ENCODE data around the gene SFMBT1. TPM values are rescaled to one million over a fixed set of nuclear protein-coding genes. Genes with fewer than 3 reads are reported as not detected.

The SFMBT1 gene
- total and polyA plus RNA-seq, 11 donors = 3.4 to 18.8 (median 14.3) TPM

DNA sequence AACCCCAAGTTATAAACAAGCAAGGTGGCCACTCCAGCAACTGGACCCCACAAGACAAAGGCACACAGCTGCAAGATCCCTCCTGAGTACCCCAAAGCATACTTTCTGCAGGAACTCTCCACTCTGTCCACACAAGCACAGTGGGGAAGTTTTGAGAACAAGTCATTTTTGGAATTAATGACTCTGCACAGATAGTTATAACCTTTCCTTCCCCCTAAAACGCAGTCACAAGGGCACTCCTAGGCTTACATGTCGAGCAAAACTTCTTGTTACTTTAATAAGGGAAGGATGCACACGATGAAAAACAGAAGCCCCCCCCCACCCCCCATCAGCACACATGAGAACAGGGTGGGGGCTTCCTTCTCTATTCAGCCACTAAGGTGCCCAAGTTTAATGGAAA lies 149.7 kb downstream of the SFMBT1 start:
- H3K27ac ChIP-seq = peak overlapping the region in 3 of 12 donors; percentile 33 to 85 (median 81)
- DNase-seq (no peak), ATAC-seq (no peak)
- H3K4me3 ChIP-seq = peak overlapping the region in 9 of 12 donors; percentile 80 to 97 (median 89)
- H3K27me3 ChIP-seq = no peaks in the 10 kb centered on the region
- no peaks in the 10 kb centered on the region for H3K9me3 ChIP-seq
- peaks cover 2 to 64% (median 49%) of the 10 kb centered on the region in 12 donors for H3K4me1 ChIP-seq
- TF ChIP-seq POLR2A (IDR thresholded peaks at IDR 0.05) = no peak
- TF ChIP-seq, protein P1, sequence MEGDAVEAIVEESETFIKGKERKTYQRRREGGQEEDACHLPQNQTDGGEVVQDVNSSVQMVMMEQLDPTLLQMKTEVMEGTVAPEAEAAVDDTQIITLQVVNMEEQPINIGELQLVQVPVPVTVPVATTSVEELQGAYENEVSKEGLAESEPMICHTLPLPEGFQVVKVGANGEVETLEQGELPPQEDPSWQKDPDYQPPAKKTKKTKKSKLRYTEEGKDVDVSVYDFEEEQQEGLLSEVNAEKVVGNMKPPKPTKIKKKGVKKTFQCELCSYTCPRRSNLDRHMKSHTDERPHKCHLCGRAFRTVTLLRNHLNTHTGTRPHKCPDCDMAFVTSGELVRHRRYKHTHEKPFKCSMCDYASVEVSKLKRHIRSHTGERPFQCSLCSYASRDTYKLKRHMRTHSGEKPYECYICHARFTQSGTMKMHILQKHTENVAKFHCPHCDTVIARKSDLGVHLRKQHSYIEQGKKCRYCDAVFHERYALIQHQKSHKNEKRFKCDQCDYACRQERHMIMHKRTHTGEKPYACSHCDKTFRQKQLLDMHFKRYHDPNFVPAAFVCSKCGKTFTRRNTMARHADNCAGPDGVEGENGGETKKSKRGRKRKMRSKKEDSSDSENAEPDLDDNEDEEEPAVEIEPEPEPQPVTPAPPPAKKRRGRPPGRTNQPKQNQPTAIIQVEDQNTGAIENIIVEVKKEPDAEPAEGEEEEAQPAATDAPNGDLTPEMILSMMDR (IDR thresholded peaks at IDR 0.05) = no peak
- 28 to 34% (median 29%) methylated on average over 3 of the region's 3 CpGs for WGBS, 4 donors
- intact Hi-C loops (cut with DNase I) = loop anchor here in 3 of 10 donors (5.0 to 10.0 kb wide), 4 partner anchors 49 to 146 kb away; partner anchors contain the start of genes ITIH1 (in 1 of the 3) and NEK4 (in 1 of the 3)
- peaks cover 0 to 12% (median 0%) of the 10 kb centered on the region in 9 donors for H3K36me3 ChIP-seq

DNA sequence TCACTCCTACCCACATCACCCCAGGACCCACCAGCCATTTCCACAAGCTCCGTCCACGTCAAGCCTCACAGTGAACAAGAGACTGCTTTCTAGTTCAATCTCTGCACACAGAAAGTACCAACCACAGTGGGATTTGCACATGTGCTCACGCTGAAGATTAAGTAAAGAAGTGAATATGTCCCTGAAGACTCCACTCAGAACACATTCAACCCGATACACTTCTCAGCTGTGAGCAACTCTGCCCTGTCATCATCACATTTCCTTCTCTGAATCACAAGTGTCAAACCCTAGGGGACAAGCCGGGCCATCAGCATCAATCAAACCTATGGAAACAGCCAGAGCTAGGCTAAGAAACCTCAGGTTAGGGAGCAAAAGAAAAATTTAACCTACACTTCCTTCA lies 150.5 kb downstream of the SFMBT1 start:
- DNase-seq (no peak), ATAC-seq (no peak)
- Histone ChIP-seq H3K4me3 (peak overlapping the region in 1 of 12 donors; percentile 95), H3K9me3 (no peaks in the 10 kb centered on the region), H3K27me3 (no peaks in the 10 kb centered on the region), H3K4me1 (peaks cover 2 to 69% (median 49%) of the 10 kb centered on the region in 12 donors), H3K36me3 (peaks cover 0 to 12% (median 0%) of the 10 kb centered on the region in 9 donors), H3K27ac (no peak overlapping the region)
- TF ChIP-seq, protein P1 (IDR thresholded peaks at IDR 0.05) = no peak
- no peak for TF ChIP-seq POLR2A (IDR thresholded peaks at IDR 0.05)
- 68 to 76% (median 73%) methylated on average over 5 of the region's 5 CpGs for WGBS, 4 donors
- intact Hi-C loops (cut with DNase I) = loop anchor here in 4 of 10 donors (2.0 to 10.0 kb wide), 5 partner anchors 47 to 147 kb away; partner anchors contain the start of genes ITIH1 (in 1 of the 4) and NEK4 (in 1 of the 4)

DNA sequence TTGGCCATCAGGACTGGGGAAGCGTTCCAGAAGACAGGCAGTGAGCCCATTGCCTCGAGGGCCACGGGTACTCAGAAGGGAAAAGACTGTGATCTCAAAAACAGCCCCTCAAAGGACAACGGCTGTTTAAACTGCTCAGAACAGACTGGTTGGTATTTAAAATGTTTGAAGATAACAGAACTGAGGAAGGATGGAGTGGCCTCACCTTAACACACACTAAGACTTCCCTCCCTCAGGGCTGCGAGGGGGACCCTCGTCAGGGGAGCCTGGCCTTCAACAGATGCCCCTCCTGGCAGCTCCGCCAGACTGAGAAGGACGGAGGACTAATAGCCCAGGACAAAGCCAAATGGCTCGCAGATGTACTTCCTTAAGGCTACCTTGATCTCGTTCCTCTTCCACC lies 151.1 kb downstream of the SFMBT1 start:
- peaks cover 2 to 69% (median 49%) of the 10 kb centered on the region in 12 donors for H3K4me1 ChIP-seq
- intact Hi-C loops (cut with DNase I) = loop anchor here in 4 of 10 donors (2.0 to 10.0 kb wide), 6 partner anchors 46 to 148 kb away; partner anchors contain the start of genes NEK4 (in 2 of the 4) and ITIH1 (in 1 of the 4)
- peaks cover 0 to 12% (median 0%) of the 10 kb centered on the region in 9 donors for H3K36me3 ChIP-seq
- DNase-seq = no peak
- no peak overlapping the region for H3K27ac ChIP-seq
- H3K4me3 ChIP-seq = no peak overlapping the region
- no peaks in the 10 kb centered on the region for H3K9me3 ChIP-seq
- ATAC-seq = no peak
- no peak for TF ChIP-seq POLR2A (IDR thresholded peaks at IDR 0.05)
- TF ChIP-seq, protein P1 (IDR thresholded peaks at IDR 0.05) = no peak
- H3K27me3 ChIP-seq = no peaks in the 10 kb centered on the region
- WGBS, 4 donors = 77 to 86% (median 83%) methylated on average over 10 of the region's 10 CpGs

DNA sequence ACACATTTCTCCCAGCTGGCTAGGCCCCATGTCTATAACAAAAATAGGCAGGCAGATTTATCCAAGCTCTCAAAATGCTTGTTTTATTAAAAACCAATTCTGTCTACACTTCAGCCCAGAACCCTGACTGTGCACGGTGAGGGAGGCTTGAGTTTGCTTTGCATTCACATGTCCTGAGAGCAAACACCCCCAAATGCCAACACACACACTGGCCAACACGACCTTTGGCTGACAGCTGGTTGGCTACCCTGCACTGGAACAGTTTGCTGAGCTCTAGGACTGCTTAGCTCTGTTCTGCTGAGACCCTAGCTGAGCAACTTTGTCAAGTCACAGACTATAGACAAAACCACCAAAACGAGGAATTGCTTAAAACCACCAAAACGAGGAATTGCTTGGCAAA lies 152.2 kb downstream of the SFMBT1 start:
- 56 to 70% (median 59%) methylated on average over 4 of the region's 4 CpGs for WGBS, 4 donors
- DNase-seq (peak in 1 of 5 donors; percentile 35), ATAC-seq (peak; percentile 34 to 45 (median 38))
- Histone ChIP-seq H3K4me3 (peak overlapping the region in 1 of 12 donors; percentile 9), H3K27me3 (no peaks in the 10 kb centered on the region), H3K4me1 (peaks cover 2 to 69% (median 49%) of the 10 kb centered on the region in 12 donors), H3K27ac (peak overlapping the region in 4 of 12 donors; percentile 13 to 71 (median 24)), H3K36me3 (peaks cover 0 to 12% (median 0%) of the 10 kb centered on the region in 9 donors), H3K9me3 (no peaks in the 10 kb centered on the region)
- intact Hi-C loops (cut with DNase I) = loop anchor here in 3 of 10 donors (2.0 to 10.0 kb wide), 3 partner anchors 45 to 121 kb away; partner anchors contain the start of genes NEK4 (in 2 of the 3) and ITIH1 (in 1 of the 3)
- no peak for TF ChIP-seq POLR2A (IDR thresholded peaks at IDR 0.05)
- TF ChIP-seq, protein P1 (IDR thresholded peaks at IDR 0.05) = no peak

All from heart left ventricle (tissue), 16 donors.